GM12878 (cell line): ENCODE measurements around the gene MICALL1.

Source experiments
- BCL3 ChIP-seq: IDR thresholded peaks from 2 replicates; pipeline ENCODE4 v1.6.1; 2011; ENCODE audit warnings: borderline replicate concordance, low read depth, mild to moderate bottlenecking, moderate library complexity, low read length; ENCODE audit not compliant: insufficient read depth, poor library complexity, severe bottlenecking
- DPF2 ChIP-seq: fragments of 450-650 bp; IDR thresholded peaks from 2 replicates; pipeline ENCODE4 v1.6.1; 2017; ENCODE audit warnings: mild to moderate bottlenecking
- FOXM1 ChIP-seq: IDR thresholded peaks from 2 replicates; pipeline ENCODE4 v1.6.1; 2012; ENCODE audit warnings: low read depth, mild to moderate bottlenecking, inconsistent platforms, low read length, moderate library complexity
- POLR2A ChIP-seq: IDR thresholded peaks from 2 replicates; pipeline ENCODE4 v1.6.1; 2011; ENCODE audit warnings: low read depth, mild to moderate bottlenecking, low read length
- RAD21 ChIP-seq: IDR thresholded peaks from 2 replicates; pipeline ENCODE4 v1.6.1; 2011; ENCODE audit warnings: mild to moderate bottlenecking, low read depth, low read length, moderate library complexity; ENCODE audit not compliant: insufficient read depth

DNA sequence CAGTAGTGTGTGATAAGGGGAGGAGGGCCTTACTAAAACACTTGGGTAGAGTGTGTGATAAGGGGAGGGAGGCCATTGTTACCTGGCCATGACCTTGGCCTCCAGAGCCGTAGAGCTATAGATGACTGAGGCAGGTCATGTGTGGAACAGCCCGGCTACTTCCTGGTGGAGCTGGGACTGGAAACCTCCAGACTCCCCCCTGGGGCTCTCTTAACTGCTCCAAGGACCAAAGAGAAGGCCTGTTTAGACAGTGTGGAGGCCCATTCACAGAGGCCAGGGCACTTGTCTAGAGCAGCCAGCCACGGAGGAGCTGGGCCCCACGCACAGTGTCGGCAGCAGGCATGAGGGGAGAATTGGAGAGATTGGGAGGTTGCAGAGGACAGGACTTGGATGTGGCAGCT lies 12.5 kb upstream of the MICALL1 start:
- TF ChIP-seq RAD21 (no peak), FOXM1 (no peak), DPF2 (no peak), BCL3 (no peak), POLR2A (peak; percentile 39; the same call in 1 of the 2 replicates)
